Endothelial cell (in vitro differentiated cells): Measurements from ENCODE around the gene FBXO38. TPM values are rescaled to one million over a fixed set of nuclear protein-coding genes. Genes with fewer than 3 reads are reported as not detected.

Experiments used
- DNase-seq: peaks from one replicate; pipeline ENCODE4 v3.0.0; 2021; ENCODE audit warnings: low spot score
- H3K27ac Mint-ChIP-seq: one replicate; pipeline ENCODE4 v1.8.0; 2021; ENCODE audit warnings: mixed read lengths, inconsistent platforms; ENCODE audit not compliant: unreplicated experiment
- H3K27me3 Mint-ChIP-seq: one replicate; pipeline ENCODE4 v1.8.0; 2021; ENCODE audit warnings: mild to moderate bottlenecking, moderate library complexity, mixed read lengths, inconsistent platforms; ENCODE audit not compliant: unreplicated experiment
- H3K36me3 Mint-ChIP-seq: one replicate; pipeline ENCODE4 v1.8.0; 2021; ENCODE audit warnings: mild to moderate bottlenecking, low read depth, mixed read lengths, inconsistent platforms; ENCODE audit not compliant: unreplicated experiment
- H3K4me1 Mint-ChIP-seq: one replicate; pipeline ENCODE4 v1.8.0; 2021; ENCODE audit warnings: mild to moderate bottlenecking, mixed read lengths, inconsistent platforms; ENCODE audit not compliant: unreplicated experiment
- H3K4me3 Mint-ChIP-seq: one replicate; pipeline ENCODE4 v1.8.0; 2021; ENCODE audit warnings: mild to moderate bottlenecking, mixed read lengths, inconsistent platforms; ENCODE audit not compliant: unreplicated experiment
- H3K9me3 Mint-ChIP-seq: one replicate; pipeline ENCODE4 v1.8.0; 2021; ENCODE audit warnings: mixed read lengths, inconsistent platforms; ENCODE audit not compliant: unreplicated experiment
- CTCF ChIP-seq: fragments of 200-600 bp; sonication (generic); IDR thresholded peaks from one replicate; pipeline ENCODE4 v1.5.0; 2021; ENCODE audit warnings: antibody characterized with exemption; ENCODE audit not compliant: unreplicated experiment
- long read RNA-seq: library from polyadenylated mRNA; unstranded; transcript quantifications from one replicate; pipeline ENCODE4 v2.0.0, GENCODE V29; 2020; ENCODE audit not compliant: unreplicated experiment
- total RNA-seq: library from RNA; stranded (reverse); fragmentation: NEBNext Ultra II Directional; extraction: Animal tissue kit (Norgen Biotek cat#: 25700); gene quantifications from one replicate; pipeline ENCODE4 v1.2.1, GENCODE V29; 2021; ENCODE audit not compliant: unreplicated experiment

FBXO38 gene
- 50.0 TPM for total RNA-seq
- long read RNA-seq, full-length matches to known transcripts, result 1 of 3 reads
- long read RNA-seq, partial matches to known transcripts, result 1 of 3 reads
- long read RNA-seq, other reads (novel, unspliced or antisense), result 1 of 3 reads

- Mint-ChIP-seq H3K27ac (peak within 1 kb of the TSS; percentile 97), H3K4me1 (peaks cover 42% of the 10 kb centered on the region), H3K9me3 (no peaks in the 10 kb centered on the region), H3K4me3 (peak within 1 kb of the TSS; percentile 96), H3K27me3 (peaks cover 7% of the 10 kb centered on the region), H3K36me3 (peaks cover 13% of the 10 kb centered on the region)
- peak; percentile 92 for DNase-seq
- no peak for TF ChIP-seq CTCF
Measured at GRCh38 chr5:148383564-148384379, at the start of gene FBXO38. FBXO38 (plus strand) TSS chr5:148383958; CDS start chr5:148394777, 10,819 bp downstream.

- DNase-seq, result no peak
- TF ChIP-seq CTCF, result no peak
- Mint-ChIP-seq H3K27me3 (peaks cover 4% of the 10 kb centered on the region), H3K4me3 (no peak within 1 kb of the TSS), H3K27ac (no peak within 1 kb of the TSS), H3K36me3 (peaks cover 3% of the 10 kb centered on the region), H3K9me3 (no peaks in the 10 kb centered on the region), H3K4me1 (no peaks in the 10 kb centered on the region)
Measured at GRCh38 chr5:148335259-148335658, 48.5 kb upstream of the FBXO38 start, which contains the start of gene SPINK9. SPINK9 (plus strand) TSS chr5:148335559; CDS start chr5:148335614, 55 bp downstream.

- no peak overlapping the region for H3K4me3 Mint-ChIP-seq
- no peaks in the 10 kb centered on the region for H3K4me1 Mint-ChIP-seq
Measured at GRCh38 chr5:148336704-148337435, 46.9 kb upstream of the FBXO38 start.

GRCh38 chr5:148342371-148343045 is 41.2 kb upstream of the FBXO38 start:
- no peak overlapping the region for H3K4me3 Mint-ChIP-seq
- H3K36me3 Mint-ChIP-seq, result no peaks in the 10 kb centered on the region
- H3K9me3 Mint-ChIP-seq, result no peaks in the 10 kb centered on the region
- TF ChIP-seq CTCF, result no peak
- H3K27ac Mint-ChIP-seq, result no peak overlapping the region
- no peak for DNase-seq
- H3K27me3 Mint-ChIP-seq, result no peaks in the 10 kb centered on the region
- no peaks in the 10 kb centered on the region for H3K4me1 Mint-ChIP-seq

More at GRCh38 chr5:148336704-148337435, 46.9 kb upstream of the FBXO38 start:
- Mint-ChIP-seq H3K36me3 (no peaks in the 10 kb centered on the region), H3K27ac (no peak overlapping the region), H3K27me3 (no peaks in the 10 kb centered on the region), H3K9me3 (no peaks in the 10 kb centered on the region)
- DNase-seq, result no peak
- TF ChIP-seq CTCF, result no peak
